Stimulated activated CD4-positive, alpha-beta T cell treated with anti-CD3 and anti-CD28 coated beads, Interleukin-15, amount 100 ng/mL, for 48 hours (primary cell): ENCODE data around the gene KDR.

Source experiments
- DNase-seq, 2 donors: peaks; one replicate each; pipeline ENCODE4 v3.0.0-alpha.2; 2020; ENCODE audit warnings: low read depth in 2 of 2

Gene KDR

GRCh38 chr4:55125087-55125721 is at the start of gene KDR:
Gene KDR, minus strand, starts transcription at chr4:55125595. Its CDS starts 302 bp downstream, at chr4:55125293.
- DNase-seq: no peak

GRCh38 chr4:55173580-55173979 is 48.2 kb upstream of the KDR start:
- no peak for DNase-seq

GRCh38 chr4:55172694-55173287 is 47.4 kb upstream of the KDR start:
- no peak for DNase-seq

- no peak for DNase-seq
Observed at GRCh38 chr4:55170462-55170861, 45.1 kb upstream of the KDR start.

- no peak for DNase-seq
Observed at GRCh38 chr4:55169352-55169961, 44.1 kb upstream of the KDR start.

- DNase-seq: no peak
Observed at GRCh38 chr4:55162396-55162795, 37.0 kb upstream of the KDR start.

- no peak for DNase-seq
Observed at GRCh38 chr4:55161739-55162138, 36.3 kb upstream of the KDR start.

GRCh38 chr4:55159851-55160250 is 34.5 kb upstream of the KDR start:
- DNase-seq: no peak

GRCh38 chr4:55158957-55159356 is 33.6 kb upstream of the KDR start:
- no peak for DNase-seq

GRCh38 chr4:55157559-55158277 is 32.3 kb upstream of the KDR start:
- DNase-seq: no peak

- DNase-seq: no peak
Observed at GRCh38 chr4:55154933-55155332, 29.5 kb upstream of the KDR start.

GRCh38 chr4:55154290-55154880 is 29.0 kb upstream of the KDR start:
- DNase-seq: no peak

GRCh38 chr4:55143858-55144257 is 18.5 kb upstream of the KDR start:
- DNase-seq: no peak

- no peak for DNase-seq
Observed at GRCh38 chr4:55138367-55138766, 13.0 kb upstream of the KDR start.

GRCh38 chr4:55136634-55137033 is 11.2 kb upstream of the KDR start:
- DNase-seq: no peak

- no peak for DNase-seq
Observed at GRCh38 chr4:55133951-55134350, 8.6 kb upstream of the KDR start.

GRCh38 chr4:55132775-55133174 is 7.4 kb upstream of the KDR start:
- DNase-seq: no peak

- no peak for DNase-seq
Observed at GRCh38 chr4:55127521-55127920, 2.1 kb upstream of the KDR start.

GRCh38 chr4:55127053-55127452 is 1.7 kb upstream of the KDR start:
- DNase-seq: no peak

GRCh38 chr4:55125763-55126541 is 557 bp upstream of the KDR start:
- DNase-seq: no peak

GRCh38 chr4:55124322-55125076 is 896 bp downstream of the KDR start:
- no peak for DNase-seq
